ENCODE measurements around the gene KRTAP5-8. TPM values are rescaled to one million over a fixed set of nuclear protein-coding genes. Genes with fewer than 3 reads are reported as not detected.

The KRTAP5-8 gene
- total and polyA plus RNA-seq, 2 donors (not counting 3 experiments of a cell fraction or from before 2014, with no cell fraction given): 0.17 TPM; not detected in 1

- no peak overlapping the region for H3K4me2 ChIP-seq (ENCODE audit: insufficient read depth, low read length)
- CTCF ChIA-PET: interaction anchor here (1.3 kb wide), 2 partner anchors 19 to 38 kb away, joined by 3 read pairs; no protein-coding TSS in a partner anchor
Observed at GRCh38 chr11:71525188-71525937, 12.5 kb upstream of the KRTAP5-8 start.

More at GRCh38 chr11:71525188-71525937, 12.5 kb upstream of the KRTAP5-8 start:
- H4K20me1 ChIP-seq (replicated peaks; ENCODE audit: control insufficient read depth, extremely low read depth, insufficient read depth, low read length): no peaks in the 10 kb centered on the region
- intact Hi-C loops (cut with micrococcal nuclease): no loop called here
- no TSS peak for BruUV-seq (replicated peaks)
- no peaks in the 10 kb centered on the region for H3K4me1 ChIP-seq (ENCODE audit: control insufficient read depth, extremely low read depth, insufficient read depth, low read length)
- POLR2A ChIA-PET: no interaction called here
- no peak overlapping the region for H3K9ac ChIP-seq (replicated peaks; ENCODE audit: extremely low read depth, insufficient read depth, low read length)
- H3K4me3 ChIP-seq (replicated peaks in 1 of 3; ENCODE audit: insufficient read depth in 1 of 3, low read depth in 1 of 3, low read length in 3 of 3): no peak overlapping the region
- no peaks in the 10 kb centered on the region for H3K79me2 ChIP-seq (ENCODE audit: control insufficient read depth, insufficient read depth, low read length)
- H2AFZ ChIP-seq (ENCODE audit: low read depth, low read length): no peak overlapping the region
- H3K36me3 ChIP-seq (ENCODE audit: control insufficient read depth in 2 of 2, extremely low read depth in 1 of 2, insufficient read depth in 2 of 2, low read length in 2 of 2): no peaks in the 10 kb centered on the region
- TF ChIP-seq CTCF (IDR thresholded peaks at IDR 0.05; ENCODE audit: extremely low read depth in 1 of 2, insufficient read depth in 1 of 2, low read depth in 1 of 2, low read length in 2 of 2): no peak
- no peak for TF ChIP-seq EZH2 (IDR thresholded peaks at IDR 0.05; ENCODE audit: borderline replicate concordance, low read depth, low read length, severe bottlenecking)
- no peak for TF ChIP-seq POLR2A (IDR thresholded peaks at IDR 0.05; ENCODE audit: low read depth, low read length)
- no peak for TF ChIP-seq MYC (IDR thresholded peaks at IDR 0.05; ENCODE audit: low read depth, low read length)
- no peak for TF ChIP-seq FOS (IDR thresholded peaks at IDR 0.05; ENCODE audit: borderline replicate concordance, insufficient read depth, low read length)
- TF ChIP-seq, protein P1, sequence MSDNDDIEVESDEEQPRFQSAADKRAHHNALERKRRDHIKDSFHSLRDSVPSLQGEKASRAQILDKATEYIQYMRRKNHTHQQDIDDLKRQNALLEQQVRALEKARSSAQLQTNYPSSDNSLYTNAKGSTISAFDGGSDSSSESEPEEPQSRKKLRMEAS (IDR thresholded peaks at IDR 0.05; ENCODE audit: insufficient read depth, insufficient read length): no peak
- TF ChIP-seq POLR2AphosphoS5 (IDR thresholded peaks at IDR 0.05; ENCODE audit: insufficient read depth, low read depth, low read length): no peak
- no peak for TF ChIP-seq GATA2 (IDR thresholded peaks at IDR 0.05; ENCODE audit: insufficient read depth, insufficient read length, low read depth, low read length)
- TF ChIP-seq JUN (IDR thresholded peaks at IDR 0.05; ENCODE audit: borderline replicate concordance, insufficient read depth, insufficient read length, low read depth): no peak
- no peaks in the 10 kb centered on the region for H3K9me1 ChIP-seq (replicated peaks; ENCODE audit: control insufficient read depth, extremely low read depth, insufficient read depth, low read length)
- FAIRE-seq (no peak), DNase-seq (ENCODE audit: low read depth, low spot score) (no peak)
- H3K9me3 ChIP-seq (replicated peaks; ENCODE audit: control insufficient read depth, insufficient read depth, low read length): no peaks in the 10 kb centered on the region
- H3K27me3 ChIP-seq (ENCODE audit: control insufficient read depth in 2 of 2, insufficient read depth in 2 of 2, low read length in 2 of 2): no peaks in the 10 kb centered on the region
- dilution Hi-C loops (cut with MboI; ENCODE audit: extremely low pct_ligation_motif_present, low sequenced_read_pairs): no loop called here
- no peak overlapping the region for H3K27ac ChIP-seq (ENCODE audit: insufficient read depth, low read depth, low read length)
